SK-N-SH (cell line): ENCODE measurements around the gene DOK6.
"Not testable (repeated sequence)": the region's sequence is repeated elsewhere in the genome, so short reads cannot be mapped to it uniquely, and the experiment has no call there.

Source experiments
- EP300 ChIP-seq, 2 experiments: IDR thresholded peaks; 2 replicates each; pipeline versions ENCODE4 v1.4.0 to v1.6.1; 2012; ENCODE audit warnings: borderline replicate concordance in 1 of 2, low read depth in 1 of 2, low read length in 1 of 2
- TF ChIP-seq, protein P1 (sequence below): fragments of 200-600 bp; sonication (generic); IDR thresholded peaks from 2 replicates; pipeline ENCODE4 v1.6.1; 2017; ENCODE audit warnings: antibody characterized with exemption, mild to moderate bottlenecking, moderate library complexity

DNA sequence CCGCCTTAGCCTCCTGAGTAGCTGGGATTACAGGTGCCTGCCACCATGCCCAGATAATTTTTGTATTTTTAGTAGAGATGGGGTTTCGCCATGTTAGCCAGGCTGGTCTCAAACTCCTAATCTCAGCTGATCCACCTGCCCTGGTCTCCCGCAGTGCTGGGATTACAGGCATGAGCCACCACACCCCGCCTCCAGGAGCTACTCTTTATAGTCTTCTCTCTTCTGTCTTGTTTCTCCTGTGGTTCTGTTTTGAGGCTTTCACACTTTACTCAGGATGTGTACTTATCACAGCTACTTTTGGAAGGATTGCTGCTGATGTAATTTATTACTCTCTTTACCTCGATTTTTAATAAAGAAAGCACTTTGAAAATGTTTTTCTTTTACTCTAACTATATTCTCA, 261.4 kb downstream of the DOK6 start:
- TF ChIP-seq, protein P1, sequence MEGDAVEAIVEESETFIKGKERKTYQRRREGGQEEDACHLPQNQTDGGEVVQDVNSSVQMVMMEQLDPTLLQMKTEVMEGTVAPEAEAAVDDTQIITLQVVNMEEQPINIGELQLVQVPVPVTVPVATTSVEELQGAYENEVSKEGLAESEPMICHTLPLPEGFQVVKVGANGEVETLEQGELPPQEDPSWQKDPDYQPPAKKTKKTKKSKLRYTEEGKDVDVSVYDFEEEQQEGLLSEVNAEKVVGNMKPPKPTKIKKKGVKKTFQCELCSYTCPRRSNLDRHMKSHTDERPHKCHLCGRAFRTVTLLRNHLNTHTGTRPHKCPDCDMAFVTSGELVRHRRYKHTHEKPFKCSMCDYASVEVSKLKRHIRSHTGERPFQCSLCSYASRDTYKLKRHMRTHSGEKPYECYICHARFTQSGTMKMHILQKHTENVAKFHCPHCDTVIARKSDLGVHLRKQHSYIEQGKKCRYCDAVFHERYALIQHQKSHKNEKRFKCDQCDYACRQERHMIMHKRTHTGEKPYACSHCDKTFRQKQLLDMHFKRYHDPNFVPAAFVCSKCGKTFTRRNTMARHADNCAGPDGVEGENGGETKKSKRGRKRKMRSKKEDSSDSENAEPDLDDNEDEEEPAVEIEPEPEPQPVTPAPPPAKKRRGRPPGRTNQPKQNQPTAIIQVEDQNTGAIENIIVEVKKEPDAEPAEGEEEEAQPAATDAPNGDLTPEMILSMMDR: not testable (repeated sequence)
- not testable (repeated sequence) for TF ChIP-seq EP300 (IDR thresholded peaks at IDR 0.05; ENCODE audit: borderline replicate concordance in 1 of 2, low read depth in 1 of 2, low read length in 1 of 2)
